ENCODE results near the gene VWF.

DNA sequence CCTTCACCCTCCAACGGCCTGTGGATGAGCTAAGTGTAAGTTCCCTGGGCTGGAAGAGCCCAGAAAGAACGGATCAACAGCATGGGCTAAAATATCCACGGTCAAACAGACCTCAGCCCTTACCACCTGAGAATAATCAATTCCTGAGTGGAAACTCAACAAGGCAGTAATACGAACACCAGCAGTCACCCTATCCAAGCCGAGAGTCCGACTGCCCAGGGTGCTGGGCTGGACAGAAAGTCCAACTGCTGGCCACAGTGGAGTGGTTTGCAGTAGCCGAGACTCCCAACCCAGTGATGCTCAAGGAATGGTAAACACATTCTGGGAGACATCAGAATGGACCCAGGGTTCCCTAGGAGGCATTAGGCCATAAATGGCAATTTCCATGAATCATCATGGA, 216.2 kb downstream of the VWF start:
- TF ChIP-seq POLR2A (IDR thresholded peaks at IDR 0.05) = no peak
- TF ChIP-seq, protein P1, sequence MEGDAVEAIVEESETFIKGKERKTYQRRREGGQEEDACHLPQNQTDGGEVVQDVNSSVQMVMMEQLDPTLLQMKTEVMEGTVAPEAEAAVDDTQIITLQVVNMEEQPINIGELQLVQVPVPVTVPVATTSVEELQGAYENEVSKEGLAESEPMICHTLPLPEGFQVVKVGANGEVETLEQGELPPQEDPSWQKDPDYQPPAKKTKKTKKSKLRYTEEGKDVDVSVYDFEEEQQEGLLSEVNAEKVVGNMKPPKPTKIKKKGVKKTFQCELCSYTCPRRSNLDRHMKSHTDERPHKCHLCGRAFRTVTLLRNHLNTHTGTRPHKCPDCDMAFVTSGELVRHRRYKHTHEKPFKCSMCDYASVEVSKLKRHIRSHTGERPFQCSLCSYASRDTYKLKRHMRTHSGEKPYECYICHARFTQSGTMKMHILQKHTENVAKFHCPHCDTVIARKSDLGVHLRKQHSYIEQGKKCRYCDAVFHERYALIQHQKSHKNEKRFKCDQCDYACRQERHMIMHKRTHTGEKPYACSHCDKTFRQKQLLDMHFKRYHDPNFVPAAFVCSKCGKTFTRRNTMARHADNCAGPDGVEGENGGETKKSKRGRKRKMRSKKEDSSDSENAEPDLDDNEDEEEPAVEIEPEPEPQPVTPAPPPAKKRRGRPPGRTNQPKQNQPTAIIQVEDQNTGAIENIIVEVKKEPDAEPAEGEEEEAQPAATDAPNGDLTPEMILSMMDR (IDR thresholded peaks at IDR 0.05) = no peak

All from sigmoid colon (tissue), 3 donors.